ENCODE results near the gene VPS16. TPM values are rescaled to one million over a fixed set of nuclear protein-coding genes. Genes with fewer than 3 reads are reported as not detected.

The VPS16 gene
- total RNA-seq (2014; rRNA removed; shearing (Covaris generic)), result 58.4 and 63.7 TPM in 2 replicates

DNA sequence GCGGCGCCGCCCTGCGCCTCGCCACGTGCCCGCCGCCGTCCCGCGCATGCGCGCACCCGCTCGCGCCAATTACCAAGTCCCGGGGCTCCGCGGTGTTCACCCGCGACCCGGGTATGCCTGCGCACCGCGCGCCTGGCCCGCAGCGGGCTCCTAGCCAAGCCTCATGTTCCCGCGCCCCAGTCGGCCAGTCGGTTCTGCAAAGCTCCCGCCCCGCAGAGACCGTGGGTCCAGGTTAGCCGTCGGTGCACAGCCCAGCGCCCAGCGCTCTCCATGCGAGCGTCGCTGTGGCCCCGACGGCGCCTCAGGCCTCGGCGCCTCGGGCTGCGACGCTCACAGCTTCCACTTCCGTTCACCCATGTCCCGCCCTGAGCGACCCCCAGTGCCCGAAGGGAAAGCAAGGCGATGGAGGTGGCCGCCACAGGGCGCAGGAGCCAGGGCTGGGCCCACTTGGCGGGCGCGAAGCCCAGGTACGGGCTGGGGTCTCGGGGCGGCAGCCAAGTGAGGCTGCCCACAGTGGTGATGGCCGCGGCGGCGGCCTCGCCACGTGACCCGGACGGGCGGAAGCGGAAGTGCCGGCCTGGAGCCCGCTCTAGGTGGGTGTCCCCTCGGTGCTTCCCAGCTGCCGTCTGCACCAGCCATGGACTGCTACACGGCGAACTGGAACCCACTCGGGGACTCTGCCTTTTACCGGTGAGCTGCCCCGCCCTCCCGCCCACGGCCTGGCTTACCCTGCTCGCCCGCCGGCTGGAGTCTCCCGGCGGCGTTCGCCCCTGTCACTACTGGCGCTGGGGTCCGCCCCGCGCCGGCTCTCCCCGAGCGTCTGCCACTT, at the start of gene VPS16, which contains the start of gene PCED1A:
TSS of gene VPS16 (plus strand) at position 608 of the 829 bp plus-strand sequence. CDS start at position 638, 30 bp downstream.
TSS of gene PCED1A (minus strand) at position 518 of the 829 bp plus-strand sequence. CDS start 743 bp downstream, outside the sequence.
- DNase-seq (ENCODE audit: low read depth), result peak; percentile 91

DNA sequence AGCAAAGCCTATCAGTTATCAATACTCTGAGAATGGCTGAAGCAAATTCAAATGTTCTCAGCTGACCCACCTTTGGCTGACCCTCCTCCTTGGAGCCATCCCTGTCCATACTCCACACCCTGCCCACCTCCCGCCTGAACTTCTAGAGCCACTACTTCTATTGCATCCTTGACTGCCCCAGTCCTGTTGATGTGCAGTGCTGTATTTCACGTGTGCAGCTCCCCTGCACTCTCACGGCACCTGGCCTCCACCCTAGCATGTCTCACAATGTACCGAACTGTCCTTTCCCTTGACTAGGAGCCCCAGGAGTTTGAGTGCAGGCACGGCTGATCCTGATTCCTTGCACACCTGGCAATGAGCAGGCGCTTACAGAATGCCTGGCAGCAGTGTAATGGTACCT, 47.1 kb upstream of the VPS16 start:
- no peak for DNase-seq (ENCODE audit: low read depth)

DNA sequence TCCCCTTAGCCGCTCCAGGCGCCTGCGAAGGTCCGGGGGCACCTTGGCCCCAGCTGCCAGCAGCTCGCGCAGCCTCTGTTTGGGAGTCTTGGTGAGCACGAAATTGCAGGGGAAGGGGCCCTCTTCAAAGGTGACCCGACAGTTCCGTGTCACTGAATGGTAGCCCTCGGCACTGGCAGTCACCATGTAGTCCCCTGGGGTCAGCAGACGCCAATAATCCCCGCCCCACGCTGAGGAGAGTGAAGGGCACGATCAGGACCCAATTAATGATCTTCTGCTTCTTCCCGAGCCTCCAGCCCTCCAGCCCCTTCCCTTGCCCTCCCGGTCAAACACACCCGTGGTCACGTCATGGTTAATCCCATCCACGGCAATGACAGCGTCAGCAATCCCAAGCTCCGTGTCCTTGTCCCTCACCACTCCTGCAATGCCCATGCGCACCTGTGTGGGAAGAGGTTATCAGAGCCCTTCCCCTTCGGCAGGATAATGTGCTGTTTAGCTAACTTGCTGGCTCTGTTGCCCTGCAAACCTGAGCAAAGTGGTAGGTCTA, 46.3 kb upstream of the VPS16 start:
- no peak for DNase-seq (ENCODE audit: low read depth)

DNA sequence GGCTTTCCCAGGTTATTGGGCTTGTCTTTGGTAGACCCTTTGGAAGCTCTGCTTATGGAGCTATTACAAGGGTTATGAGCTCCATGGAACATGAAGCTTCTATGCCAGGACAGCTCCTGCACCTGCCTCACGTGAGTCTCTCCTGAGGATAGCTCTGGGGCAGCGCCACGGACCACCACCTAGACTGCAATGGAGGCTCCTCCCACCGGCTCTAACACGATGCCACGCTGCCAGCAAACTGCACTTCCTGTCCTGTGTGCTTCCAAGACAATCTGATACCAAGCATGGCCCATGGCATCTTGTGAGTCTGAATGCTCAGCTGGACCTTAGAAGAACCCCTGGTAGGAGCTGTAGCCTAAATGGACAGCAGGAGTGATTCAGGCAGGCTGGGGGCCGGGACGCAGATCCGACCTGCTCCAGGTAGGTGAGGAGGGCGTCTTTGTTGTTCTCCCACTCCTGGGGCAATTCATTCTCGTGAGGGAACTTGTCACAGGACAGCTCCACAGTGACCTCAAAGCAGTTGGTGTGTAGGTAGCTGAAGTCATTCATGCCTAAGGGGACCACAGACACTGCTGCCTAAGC, 45.6 kb upstream of the VPS16 start:
- DNase-seq (ENCODE audit: low read depth), result no peak

DNA sequence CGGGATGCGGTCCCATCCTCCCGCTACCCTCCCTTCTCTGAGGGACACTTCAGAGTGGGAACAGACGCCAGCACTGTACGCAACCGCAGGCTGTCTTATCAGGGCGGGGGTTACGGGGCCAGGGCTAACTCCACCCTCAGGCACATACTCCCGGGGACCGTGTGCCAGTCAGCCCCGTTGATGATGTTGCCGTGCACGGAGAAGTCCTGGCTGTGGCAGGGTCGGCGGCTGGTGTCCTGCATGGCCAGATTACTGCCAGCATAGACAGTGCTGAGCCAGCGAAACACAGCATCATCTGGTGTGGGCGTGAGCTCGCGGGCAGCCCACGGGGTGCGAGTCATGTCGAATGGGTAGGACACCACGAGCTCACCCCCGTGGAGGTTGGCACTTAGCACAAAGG, 45.1 kb upstream of the VPS16 start:
- DNase-seq (ENCODE audit: low read depth), result no peak

DNA sequence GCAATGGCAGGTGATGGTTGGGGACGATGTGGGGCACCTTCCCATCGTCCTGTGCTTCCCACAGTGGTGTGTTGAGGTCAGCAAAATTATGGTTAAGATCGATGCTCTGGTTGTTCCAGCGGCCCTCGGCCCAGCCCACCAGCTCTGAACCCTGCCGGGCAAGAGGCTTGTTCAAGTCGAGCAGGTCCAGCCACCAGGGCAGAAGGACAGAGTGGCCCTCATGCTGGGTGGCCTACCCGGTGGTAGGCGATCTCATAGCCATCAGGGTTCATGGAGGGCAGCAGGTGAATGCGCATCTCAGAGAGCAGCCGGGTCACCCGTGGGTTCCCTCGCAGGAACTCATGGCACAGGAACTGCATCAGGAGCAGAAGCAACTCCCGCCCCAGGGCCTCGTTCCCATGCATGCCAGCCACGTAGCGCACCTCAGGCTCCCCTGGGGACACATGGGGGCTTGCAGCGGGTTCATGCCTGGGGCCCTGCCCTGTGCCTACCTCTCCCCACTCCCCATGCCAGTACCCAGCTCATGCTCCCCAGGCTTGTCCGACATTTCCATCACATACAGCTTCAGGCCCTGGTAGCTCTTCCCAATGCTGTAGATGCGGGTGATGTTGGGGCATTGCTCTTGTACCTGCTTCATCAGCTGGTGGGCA, 44.4 kb upstream of the VPS16 start:
- no peak for DNase-seq (ENCODE audit: low read depth)

DNA sequence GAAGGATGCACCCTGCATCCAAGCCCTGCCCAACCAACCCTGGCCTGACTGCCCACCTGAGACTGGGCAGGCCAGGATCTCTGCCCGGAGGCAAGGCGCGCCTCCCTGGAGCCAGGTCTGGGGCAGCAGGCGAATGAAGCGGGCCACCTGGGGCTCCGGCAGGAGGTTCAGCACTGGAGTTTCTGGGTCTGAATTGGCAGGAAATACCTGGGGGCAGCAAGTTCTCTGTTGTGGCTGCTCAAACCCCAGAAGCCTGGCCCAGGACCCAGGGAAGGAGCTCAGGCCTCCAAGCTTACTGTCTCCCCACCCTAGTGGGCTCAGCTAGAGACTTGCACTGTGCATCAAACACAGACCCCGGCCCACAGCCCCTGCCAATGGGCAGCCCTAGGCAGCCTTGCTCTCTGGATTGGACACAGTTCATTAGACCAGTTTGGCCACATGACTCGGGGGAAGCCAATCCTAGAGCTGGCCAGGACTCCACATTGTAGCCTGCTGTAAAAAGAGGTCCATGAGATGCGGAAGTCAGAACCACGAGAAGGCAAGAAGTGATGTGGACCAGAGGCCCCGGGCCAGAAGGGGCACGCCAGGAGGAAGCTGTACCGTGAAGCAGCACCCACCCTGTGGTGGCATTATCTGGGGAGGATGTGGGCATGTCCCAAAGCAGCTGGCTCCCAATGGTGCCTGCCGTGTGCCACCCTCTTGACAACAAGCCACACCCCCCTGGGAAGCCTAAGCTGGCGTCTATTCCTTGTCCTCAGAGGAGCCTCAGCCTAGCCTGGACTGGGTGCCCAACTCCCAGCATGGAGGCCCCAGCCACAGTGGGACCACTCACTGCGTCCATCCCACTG, 43.2 kb upstream of the VPS16 start:
- DNase-seq (ENCODE audit: low read depth), result no peak

DNA sequence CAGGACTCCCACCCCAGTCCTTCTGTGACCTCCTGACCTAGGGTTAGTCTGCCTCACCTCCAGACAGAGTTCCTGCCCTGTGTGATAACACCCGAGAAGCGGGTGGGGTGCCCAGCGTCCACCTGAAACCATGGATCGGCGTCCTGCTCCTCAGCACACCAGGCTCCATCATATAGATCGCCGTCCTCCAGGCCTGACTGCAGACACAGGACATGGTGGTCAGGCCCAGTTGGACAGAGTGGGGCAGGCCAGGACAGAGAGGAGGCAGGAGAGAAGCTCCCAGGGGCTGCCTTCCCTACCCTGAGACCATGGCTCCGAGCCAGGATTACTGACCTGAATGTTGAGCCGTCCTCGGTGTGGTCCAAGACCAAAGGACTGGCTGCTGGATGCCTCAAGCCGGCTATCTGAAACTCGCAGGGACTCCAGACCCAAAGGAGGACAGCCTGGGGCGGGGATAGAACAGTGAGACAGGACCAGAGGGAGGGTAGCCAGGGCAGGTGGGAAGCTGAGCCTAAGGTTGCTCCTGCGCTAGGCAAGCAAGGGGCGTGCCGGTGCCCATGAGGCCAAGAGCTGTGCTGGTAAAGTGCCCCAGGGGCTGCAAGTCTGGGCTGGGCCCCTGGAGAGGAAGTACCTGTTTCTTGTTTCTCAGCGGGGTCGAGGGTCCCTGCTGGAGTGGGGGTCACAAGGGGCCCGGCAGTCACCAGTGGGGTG, 42.3 kb upstream of the VPS16 start:
- no peak for DNase-seq (ENCODE audit: low read depth)

DNA sequence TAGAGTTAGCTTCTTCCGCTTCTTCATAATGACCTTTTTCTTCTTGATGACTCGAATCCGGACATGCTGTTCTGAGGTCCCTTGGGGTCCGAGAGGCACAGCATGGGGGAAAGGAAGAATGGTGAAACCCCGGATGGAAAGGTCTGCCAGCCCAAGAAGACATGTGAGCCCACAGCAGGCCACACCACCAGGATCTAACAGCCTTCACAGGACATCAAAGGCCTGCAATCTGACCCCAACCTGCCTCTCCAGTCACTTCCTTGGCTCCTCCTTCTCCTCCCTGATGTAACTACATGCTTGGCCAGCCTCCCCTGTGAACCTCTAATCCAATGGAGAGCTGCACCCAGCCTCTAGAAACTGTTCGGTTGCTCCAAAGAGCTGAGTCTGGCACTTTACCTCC, 41.7 kb upstream of the VPS16 start:
- DNase-seq (ENCODE audit: low read depth), result no peak

DNA sequence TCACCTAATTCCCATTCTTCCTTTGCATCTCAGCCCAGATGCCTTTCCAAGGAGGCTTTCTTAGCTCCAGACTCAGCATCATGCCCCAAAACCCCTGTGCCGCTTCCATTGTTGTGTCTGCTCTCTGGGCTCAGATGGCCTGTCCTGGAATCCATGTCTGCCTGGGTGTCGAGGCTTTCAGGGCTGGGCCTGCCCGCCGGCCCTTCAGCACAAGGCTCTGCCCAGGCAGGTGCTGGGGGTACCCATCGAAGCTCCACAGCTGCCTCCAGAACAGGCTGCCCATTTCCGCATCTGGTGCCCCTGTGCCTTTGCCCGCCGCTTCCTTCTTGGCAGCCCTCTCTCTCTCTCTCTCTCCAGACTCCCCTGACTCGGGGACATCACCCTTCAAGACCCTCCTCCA, 41.3 kb upstream of the VPS16 start:
- DNase-seq (ENCODE audit: low read depth), result no peak

DNA sequence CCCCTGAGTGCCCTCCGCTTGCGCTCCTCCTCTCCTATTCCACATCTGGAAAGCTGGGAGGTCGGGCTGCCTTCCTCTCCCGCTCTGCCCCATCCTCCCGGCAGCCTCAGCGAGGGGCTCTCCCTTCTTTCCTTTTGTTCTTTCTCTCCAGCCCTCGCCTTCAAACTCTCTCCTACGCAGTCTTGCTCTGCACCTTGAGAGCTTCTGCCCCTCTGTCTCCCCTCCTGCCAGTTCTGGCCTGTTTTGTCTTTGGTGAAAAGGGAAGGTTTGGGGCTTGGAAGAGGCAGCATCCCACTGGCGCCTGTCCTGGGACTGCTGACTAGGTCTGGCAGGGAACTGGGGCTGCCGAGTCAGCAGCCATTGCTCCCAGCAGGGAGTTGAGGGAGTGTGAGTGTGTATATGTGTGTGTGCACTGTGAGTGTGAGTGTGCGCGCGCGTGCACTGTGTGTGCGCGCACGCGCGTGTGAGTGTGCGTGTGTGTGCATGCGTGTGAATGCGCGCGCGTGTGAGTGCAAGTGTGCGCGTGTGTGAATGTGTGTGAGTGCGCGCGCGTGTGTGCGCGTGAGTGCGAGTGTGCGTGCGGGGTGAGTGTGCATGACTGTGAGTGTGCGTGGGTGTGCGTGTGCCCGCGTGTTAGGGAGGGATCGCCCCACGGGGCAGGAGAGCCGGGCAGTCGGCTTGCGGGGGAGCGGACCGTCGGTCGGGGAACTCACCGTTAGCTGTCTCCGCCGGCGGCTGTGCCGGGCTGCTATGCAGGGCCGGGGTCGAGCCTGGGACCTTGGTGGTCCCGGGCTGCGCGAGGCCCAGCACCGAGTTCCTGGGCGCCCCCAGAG, 40.6 kb upstream of the VPS16 start:
- no peak for DNase-seq (ENCODE audit: low read depth)

DNA sequence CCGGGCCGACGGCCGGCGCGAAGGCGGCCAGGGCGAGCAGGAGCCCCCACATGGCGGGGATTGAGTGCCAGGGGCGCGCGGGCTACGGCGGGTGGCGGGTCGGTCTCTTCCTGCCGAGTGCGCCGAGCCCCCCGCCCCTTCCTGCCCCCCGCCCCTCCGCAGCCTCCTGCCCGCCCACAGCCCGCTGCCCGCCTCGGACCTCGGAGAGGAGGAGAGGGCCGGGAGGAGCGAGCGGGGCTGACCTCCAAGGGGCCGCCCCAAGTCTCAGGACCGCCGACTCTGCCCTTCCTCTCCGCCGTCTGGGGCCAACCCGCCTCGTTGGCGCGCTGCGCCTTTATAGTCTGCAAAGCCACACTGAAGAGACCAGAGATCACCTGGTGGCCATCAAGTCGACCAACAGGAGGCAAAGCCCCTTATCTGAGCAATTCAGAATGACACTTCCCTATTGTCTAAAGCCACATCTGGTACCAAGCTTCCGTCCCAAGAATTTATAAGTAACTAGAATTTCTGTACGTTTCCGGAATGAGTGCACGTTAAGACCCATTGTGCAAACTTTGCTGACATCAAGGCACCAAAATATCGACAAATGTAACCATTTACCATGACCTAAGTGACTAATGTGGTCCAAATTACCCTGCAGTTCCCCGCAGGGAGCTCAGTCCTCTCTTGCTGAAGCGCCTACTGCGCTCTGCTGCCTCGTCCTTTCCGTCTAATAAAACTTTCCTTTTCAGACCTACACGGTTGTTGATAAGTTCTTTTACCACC, 39.8 kb upstream of the VPS16 start, which contains the start of gene CPXM1:
TSS of gene CPXM1 (minus strand) at position 107 of the 765 bp plus-strand sequence. CDS start at position 52, 55 bp downstream.
- DNase-seq (ENCODE audit: low read depth), result no peak

DNA sequence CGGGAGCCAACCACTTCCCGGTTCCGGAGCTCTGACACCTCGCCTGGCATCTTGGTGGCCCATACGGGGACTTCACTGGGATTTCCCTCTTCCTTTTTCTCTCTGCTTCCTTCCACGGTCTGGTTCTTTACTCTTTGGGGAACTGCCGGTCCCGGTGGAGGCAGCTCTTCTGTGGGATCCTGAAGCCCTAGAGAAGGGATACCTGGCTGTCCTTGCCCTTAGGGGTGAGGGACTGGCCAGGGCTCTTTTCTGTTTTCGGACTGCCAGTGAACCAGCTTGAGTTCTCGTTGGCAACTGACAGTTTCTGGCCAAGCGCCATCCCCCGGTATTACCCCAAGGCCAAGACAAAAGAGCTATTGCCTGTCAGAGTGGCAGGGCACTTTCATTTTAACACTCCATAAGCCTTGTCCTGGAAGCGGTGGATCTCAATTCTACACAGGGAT, 39.2 kb upstream of the VPS16 start:
- peak; percentile 33 for DNase-seq (ENCODE audit: low read depth)

DNA sequence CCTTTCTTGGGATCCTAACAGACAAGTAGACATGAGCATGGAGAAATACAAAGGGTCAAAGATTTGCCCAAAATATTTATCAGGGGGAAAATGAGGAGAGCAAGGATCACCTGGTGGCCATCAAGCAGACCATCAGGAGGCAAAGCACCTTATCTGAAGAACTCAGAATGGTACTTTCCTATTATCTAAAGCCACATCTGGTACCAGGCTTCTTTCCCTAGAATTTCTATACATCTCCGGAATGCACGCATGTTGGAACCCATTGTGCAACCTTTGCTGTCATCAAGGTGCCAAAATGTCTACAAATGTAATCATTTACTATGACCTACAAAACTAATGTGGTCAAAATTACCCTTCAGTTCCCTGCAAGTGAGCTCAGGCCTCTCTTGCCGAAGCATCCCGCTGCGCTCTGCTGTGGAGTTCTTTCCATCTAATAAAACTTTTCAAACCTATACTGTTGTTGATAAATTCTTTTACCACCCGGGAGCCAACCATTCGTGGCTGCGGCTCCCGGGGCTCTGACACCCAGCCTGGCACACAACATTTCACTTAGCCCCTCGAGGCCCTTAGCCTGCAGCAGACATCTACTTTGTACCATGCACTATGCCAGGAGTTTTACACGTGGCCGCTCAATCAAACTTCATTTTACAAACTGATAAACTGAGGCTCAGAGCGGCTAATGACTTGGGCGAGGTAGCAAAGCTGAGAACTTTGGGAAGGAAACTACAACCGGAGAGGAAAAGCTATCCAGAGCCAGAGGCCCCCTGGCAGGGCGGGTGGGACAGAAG, 36.3 kb upstream of the VPS16 start:
- DNase-seq (ENCODE audit: low read depth), result no peak

DNA sequence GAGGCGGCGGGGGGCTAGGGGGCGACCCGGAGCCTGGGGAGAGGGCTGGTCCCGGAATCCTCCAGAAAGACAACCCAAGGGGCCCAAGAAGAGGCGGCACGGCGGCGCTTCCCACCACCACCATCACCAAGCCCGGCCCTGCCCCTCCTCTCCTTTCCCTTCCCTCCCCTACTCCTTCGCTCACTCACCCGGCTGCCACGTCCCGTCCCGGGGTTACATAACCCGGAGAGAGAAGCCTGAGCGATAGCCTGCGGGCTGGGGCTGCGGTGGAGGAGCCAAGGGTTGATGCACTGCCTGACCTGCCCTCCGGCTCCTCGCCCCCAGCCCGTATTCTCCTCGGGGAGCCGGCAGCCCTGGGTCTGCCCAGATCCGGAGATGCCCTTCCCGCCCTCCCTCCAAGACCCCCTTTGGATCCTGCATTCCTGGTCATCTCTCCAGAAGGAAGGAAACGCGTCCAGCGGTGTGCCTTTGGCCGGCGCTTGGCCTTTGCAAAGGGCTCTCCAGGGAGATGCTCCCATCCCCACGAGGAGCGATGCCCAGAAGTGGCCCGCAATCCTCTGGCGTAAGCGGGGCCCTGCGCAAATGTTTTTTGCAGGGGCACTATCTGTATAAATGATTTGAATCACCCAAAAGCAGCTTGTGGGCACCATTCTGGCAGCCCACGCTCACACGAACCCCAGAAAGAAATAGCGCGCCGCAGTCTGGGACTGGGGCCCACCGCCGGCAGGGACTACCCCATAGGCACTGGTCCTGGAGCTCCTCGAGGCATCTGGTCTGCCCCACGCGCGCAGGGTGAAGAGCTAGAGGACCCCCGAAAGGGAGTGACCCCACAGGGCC, 35.5 kb upstream of the VPS16 start:
- no peak for DNase-seq (ENCODE audit: low read depth)

DNA sequence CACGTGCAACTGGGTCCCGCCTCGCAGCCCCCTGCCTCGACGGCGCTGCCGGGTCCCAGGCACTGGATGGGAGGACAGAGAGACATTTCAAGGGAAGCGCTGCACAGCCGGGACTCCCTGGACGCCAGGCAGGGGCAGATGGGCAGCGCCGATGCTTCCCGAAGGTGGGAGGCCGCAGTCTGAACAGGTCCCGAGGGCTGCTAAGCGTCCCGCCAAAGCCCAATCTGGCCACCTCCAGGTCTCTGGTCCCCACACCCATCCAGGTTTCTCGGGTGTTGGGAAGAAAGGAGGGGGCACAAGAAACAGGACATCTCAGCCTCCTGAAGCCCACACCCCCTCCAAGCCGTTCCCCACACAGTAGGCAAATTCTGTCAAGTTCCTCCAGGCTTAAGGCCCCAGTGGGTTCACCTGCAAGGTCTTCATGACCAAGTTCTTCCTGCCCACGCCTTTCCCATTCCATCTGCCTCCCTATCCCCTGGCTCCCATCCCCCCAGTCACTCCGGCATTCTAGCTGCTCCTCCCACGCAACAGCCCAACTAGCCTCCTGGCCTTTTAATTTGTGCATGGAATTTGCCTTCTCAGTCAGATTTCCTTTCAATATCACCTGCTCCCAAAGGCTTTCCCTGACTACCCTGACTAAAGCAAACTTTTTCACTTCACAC, 34.7 kb upstream of the VPS16 start:
- no peak for DNase-seq (ENCODE audit: low read depth)

DNA sequence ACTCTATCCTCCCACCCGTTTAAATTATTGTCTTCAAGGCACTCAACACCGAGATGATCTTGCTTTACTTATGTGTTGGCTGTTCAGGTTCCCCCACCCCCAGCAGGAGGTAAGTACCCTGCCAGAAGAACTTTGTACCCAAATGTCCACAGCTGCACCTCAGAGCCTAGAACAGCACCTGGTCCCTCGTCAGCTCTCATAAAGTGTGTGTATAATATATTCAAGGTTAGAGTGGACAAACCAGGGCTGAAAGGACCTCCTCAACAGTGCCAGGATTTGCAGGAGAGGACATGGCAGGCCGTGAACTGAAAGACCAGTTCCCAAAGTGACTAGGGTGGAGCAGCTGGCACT, 34.2 kb upstream of the VPS16 start:
- no peak for DNase-seq (ENCODE audit: low read depth)

Measured in RPMI7951 (cell line).